AG09319 (cell line): ENCODE data around the gene ARHGAP15.

Experiments
- DNase-seq: peaks from one replicate; pipeline ENCODE4 v3.0.0-alpha.2; 2010; ENCODE audit warnings: low read depth; ENCODE audit errors: extremely low read depth
- TF ChIP-seq, protein P1 (sequence below): IDR thresholded peaks from 2 replicates; pipeline ENCODE4 v1.5.1; 2011; ENCODE audit warnings: low read depth, mild to moderate bottlenecking, inconsistent platforms, low read length, moderate library complexity

The ARHGAP15 gene

DNA sequence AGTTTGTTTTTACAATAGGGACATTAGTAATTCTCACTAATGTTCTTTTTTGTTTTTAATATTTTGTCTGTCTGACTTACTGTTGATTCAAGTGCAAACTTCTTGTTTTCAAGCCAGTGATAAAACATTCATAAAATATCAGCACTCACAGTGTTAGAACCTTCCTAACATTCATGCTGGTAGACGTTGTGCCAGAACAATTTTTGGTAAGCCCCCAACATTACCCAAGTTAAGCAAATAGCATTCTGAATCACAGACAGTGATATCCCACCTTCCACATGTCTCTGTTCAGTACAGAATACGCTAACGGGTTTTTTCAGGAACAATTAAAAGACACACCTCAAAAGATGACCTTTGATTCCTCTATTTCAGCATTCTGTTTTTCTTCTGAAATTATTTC is 390.3 kb downstream of the ARHGAP15 start:
- TF ChIP-seq, protein P1, sequence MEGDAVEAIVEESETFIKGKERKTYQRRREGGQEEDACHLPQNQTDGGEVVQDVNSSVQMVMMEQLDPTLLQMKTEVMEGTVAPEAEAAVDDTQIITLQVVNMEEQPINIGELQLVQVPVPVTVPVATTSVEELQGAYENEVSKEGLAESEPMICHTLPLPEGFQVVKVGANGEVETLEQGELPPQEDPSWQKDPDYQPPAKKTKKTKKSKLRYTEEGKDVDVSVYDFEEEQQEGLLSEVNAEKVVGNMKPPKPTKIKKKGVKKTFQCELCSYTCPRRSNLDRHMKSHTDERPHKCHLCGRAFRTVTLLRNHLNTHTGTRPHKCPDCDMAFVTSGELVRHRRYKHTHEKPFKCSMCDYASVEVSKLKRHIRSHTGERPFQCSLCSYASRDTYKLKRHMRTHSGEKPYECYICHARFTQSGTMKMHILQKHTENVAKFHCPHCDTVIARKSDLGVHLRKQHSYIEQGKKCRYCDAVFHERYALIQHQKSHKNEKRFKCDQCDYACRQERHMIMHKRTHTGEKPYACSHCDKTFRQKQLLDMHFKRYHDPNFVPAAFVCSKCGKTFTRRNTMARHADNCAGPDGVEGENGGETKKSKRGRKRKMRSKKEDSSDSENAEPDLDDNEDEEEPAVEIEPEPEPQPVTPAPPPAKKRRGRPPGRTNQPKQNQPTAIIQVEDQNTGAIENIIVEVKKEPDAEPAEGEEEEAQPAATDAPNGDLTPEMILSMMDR: no peak
- DNase-seq: no peak

DNA sequence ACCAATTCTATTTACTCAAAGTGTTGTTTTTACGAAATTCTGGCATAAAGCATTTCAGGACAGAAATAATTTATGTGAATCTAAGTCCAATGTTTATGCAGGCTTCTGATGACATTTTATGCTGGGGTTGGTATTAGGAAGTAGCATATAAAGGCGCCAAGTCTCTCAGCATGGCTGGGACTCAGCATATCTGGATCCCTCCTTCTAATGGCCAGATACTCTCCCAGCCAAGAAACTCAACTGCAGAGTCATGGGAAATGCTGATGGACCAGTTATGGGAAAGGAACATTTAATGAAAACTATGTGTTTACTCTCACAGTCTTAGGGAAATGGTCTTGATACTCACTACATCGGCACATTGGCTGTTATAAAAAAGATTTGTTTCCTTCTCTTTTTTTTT is 392.2 kb downstream of the ARHGAP15 start:
- TF ChIP-seq, protein P1: no peak
- DNase-seq: no peak

DNA sequence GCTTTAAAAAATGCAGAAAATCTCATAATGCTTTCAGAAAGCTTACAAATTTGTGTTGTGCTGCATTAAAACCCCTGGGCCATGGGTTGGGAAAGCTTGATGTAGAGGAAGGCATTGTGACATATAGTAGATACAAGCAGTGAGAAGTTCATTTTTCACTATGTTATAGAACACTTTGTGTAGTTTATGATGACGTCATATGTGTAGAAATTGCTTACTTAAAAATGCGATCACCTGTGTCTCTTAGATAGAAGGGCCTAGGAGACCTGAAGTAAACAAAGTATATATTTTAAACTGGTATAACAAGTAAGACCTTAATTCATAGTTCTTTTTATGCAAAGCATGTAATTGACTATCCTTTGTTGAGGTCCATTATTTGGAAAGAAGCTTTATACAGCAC is 393.5 kb downstream of the ARHGAP15 start:
- no peak for DNase-seq

DNA sequence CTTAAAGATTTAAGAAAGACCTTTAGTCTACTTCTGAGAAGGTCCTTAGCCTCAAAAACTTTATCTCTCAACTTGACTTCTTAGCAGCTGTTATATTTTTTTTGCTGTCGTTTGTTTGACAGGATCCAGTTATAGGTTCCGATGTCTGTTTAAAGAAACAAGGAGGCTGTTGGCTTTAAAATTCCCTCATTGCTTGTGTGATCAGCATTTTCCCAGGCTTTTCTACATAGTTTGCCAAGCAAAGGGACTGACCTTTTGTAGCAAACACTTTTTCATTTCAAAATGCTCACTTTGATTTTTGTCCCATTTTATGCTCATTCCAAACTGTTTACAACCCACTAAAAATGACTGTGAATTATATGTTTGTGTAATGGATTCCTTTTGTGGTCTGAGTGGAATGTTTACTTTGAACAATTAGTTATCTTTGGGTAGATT is 394.9 kb downstream of the ARHGAP15 start:
- TF ChIP-seq, protein P1: no peak
- DNase-seq: no peak

More for the DNA sequence above, 393.5 kb downstream of the ARHGAP15 start:
- TF ChIP-seq, protein P1: no peak

DNA sequence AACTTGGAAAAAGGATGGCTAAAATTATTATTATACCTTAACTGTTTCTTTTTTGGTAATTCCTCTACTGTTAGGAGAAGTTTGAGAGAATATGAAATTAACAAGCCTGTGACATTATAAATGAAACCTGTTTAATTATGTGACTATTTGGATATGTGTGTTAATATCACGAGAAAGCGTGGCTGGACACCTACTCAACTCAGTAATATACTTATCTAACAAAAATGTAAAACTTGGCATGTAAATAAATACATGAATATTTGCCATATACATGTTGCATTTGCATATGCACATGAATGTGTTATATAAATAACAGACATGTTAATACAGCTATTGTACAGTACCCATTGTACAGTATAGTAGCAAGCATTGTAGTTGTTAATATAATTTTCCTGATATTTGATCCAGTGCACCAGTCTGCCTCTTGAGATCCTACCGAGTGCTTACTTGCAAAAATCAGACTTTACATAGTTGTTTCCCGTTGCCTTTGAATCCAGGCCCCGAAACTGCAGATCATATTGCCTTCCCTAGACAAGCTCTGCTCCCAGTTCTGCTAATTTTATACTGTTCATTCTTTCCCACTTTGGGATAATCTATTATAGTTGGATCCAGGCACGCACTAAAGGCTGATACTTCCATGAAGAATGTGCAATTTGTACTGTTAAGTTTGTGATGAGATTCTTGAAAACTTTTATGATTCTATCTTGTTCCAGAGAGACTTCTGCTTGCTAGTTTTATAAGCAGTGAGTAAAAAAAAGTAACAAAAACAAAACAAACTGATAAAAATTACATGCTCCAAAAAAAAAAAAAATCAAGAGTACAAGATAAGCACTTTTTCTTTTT is 395.6 kb downstream of the ARHGAP15 start:
- DNase-seq: no peak
- TF ChIP-seq, protein P1: no peak

DNA sequence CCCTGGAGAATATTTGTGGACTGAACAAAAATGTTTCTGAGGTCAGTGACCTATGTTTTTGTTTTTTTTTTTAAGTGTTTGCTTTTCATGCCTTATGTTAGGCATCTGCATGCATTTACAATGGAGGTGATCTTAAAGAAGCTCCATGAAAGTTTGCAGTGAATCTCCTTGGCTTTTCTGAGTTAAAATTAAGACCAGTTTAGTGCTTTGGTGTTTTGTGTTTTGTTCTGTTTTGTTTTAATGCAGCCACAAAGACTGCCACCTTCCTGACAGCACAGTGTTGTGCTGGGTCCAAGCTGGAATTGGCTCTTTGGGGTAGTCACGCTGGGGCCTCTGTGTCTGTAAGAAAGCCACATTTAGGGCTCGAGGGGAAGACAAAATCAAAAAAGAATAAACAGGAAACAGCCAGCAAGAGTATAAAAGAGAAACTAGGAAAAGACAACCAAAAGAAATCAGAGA is 396.2 kb downstream of the ARHGAP15 start:
- no peak for DNase-seq

DNA sequence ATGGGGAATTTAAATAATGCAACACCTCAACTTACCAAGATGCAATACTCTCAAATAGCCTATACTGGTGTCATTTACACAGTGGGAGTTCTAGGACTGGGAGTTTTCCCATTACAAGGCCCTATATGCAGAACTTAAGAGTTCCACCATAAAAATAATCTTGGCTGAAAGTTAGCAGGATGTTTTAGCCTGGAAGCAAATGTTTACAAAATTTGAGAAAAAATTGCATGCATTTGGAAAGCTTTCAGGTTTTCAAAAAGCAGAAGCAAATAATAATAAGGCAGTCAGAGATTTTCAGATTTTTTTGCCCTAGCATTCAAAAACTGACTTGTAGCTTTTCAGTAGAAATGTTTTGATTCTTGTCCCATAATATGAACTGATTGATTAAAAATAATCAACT is 397.3 kb downstream of the ARHGAP15 start:
- TF ChIP-seq, protein P1: no peak
- no peak for DNase-seq

More for the DNA sequence above, 396.2 kb downstream of the ARHGAP15 start:
- TF ChIP-seq, protein P1: no peak
